NCI-H146 treated with DMSO at 0.1 percent for 48 hours (cell line): ENCODE data around the gene ADCY2.

Source experiments
- DNase-seq: peaks from one replicate; lab custom pipeline; 2025; ENCODE audit not compliant: unreplicated experiment; lab: John Stamatoyannopoulos, UW

The ADCY2 gene

GRCh38 chr5:7717691-7718090, 321.8 kb downstream of the ADCY2 start:
- DNase-seq = no peak

GRCh38 chr5:7728076-7728475, 332.1 kb downstream of the ADCY2 start:
- DNase-seq = no peak

- no peak for DNase-seq
These were observed 345.6 kb downstream of the ADCY2 start for GRCh38 chr5:7741415-7742065.

GRCh38 chr5:7742241-7742656, 346.3 kb downstream of the ADCY2 start:
- DNase-seq = no peak

- no peak for DNase-seq
These were observed 350.1 kb downstream of the ADCY2 start for GRCh38 chr5:7745882-7746610.

- no peak for DNase-seq
These were observed 351.8 kb downstream of the ADCY2 start for GRCh38 chr5:7747728-7748127.

GRCh38 chr5:7749626-7750025, 353.7 kb downstream of the ADCY2 start:
- no peak for DNase-seq

GRCh38 chr5:7751874-7752273, 355.9 kb downstream of the ADCY2 start:
- no peak for DNase-seq

GRCh38 chr5:7753181-7753580, 357.2 kb downstream of the ADCY2 start:
- no peak for DNase-seq

GRCh38 chr5:7753596-7753995, 357.7 kb downstream of the ADCY2 start:
- DNase-seq = no peak

- no peak for DNase-seq
These were observed 358.6 kb downstream of the ADCY2 start for GRCh38 chr5:7754490-7754889.

- no peak for DNase-seq
These were observed 359.2 kb downstream of the ADCY2 start for GRCh38 chr5:7754997-7755596.

GRCh38 chr5:7755958-7756357, 360.0 kb downstream of the ADCY2 start:
- DNase-seq = no peak

- no peak for DNase-seq
These were observed 360.5 kb downstream of the ADCY2 start for GRCh38 chr5:7756453-7756852.

- DNase-seq = no peak
These were observed 363.4 kb downstream of the ADCY2 start for GRCh38 chr5:7759257-7759871.

GRCh38 chr5:7759951-7760580, 364.1 kb downstream of the ADCY2 start:
- no peak for DNase-seq

- no peak for DNase-seq
These were observed 366.3 kb downstream of the ADCY2 start for GRCh38 chr5:7762267-7762666.

- DNase-seq = no peak
These were observed 367.7 kb downstream of the ADCY2 start for GRCh38 chr5:7763621-7764072.

- DNase-seq = no peak
These were observed 368.5 kb downstream of the ADCY2 start for GRCh38 chr5:7764452-7764851.

- no peak for DNase-seq
These were observed 374.5 kb downstream of the ADCY2 start for GRCh38 chr5:7770436-7770835.

GRCh38 chr5:7772141-7772540, 376.2 kb downstream of the ADCY2 start:
- no peak for DNase-seq
